GM12874 (cell line): ENCODE results near the gene CHD9.

ENCODE experiments used
- TF ChIP-seq, protein P1 (sequence below): IDR thresholded peaks from 2 replicates; pipeline ENCODE4 v1.5.1; 2011; ENCODE audit warnings: low read depth, mild to moderate bottlenecking, control low read depth, low read length, moderate library complexity; ENCODE audit not compliant: insufficient read depth

The CHD9 gene

DNA sequence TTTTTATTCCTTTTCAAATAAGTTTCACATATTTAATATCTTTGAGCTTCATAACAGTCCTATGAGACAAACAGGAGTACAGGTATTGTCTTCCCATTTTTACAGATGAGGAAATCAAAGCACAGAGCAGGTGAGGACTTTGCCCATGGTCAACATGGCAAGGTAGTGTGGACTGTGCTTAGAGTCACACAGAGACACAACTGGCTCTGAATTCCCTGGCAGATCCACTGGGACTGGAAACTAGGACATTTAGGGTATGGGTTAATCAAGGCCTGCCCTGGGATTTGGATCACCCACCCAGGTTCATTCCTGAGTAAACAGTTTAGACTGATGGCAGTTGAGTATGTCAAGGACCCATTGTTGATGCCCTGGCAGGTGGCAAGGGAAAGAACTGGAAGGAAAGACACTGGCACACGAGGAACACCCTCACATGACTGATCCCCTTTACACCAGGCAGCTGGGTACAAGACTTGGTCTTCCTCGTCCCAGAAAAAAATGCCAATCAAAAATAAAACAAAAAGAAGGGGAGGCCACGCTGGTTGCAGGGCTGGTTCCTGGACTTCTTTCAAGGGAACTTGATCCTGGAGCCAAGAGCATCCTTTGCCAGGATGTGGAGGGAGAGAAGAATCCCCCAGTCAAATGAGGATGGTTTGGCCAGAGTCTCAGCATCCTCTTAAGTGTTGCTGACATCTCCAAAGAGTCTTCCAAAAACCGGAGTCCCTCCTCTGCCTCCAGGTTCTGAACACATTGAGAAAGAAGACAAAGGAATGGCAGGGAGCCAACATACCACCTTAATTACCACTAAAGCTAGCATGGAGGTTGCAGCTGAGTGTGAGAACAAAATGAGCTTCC lies 34.9 kb downstream of the CHD9 start:
- TF ChIP-seq, protein P1, sequence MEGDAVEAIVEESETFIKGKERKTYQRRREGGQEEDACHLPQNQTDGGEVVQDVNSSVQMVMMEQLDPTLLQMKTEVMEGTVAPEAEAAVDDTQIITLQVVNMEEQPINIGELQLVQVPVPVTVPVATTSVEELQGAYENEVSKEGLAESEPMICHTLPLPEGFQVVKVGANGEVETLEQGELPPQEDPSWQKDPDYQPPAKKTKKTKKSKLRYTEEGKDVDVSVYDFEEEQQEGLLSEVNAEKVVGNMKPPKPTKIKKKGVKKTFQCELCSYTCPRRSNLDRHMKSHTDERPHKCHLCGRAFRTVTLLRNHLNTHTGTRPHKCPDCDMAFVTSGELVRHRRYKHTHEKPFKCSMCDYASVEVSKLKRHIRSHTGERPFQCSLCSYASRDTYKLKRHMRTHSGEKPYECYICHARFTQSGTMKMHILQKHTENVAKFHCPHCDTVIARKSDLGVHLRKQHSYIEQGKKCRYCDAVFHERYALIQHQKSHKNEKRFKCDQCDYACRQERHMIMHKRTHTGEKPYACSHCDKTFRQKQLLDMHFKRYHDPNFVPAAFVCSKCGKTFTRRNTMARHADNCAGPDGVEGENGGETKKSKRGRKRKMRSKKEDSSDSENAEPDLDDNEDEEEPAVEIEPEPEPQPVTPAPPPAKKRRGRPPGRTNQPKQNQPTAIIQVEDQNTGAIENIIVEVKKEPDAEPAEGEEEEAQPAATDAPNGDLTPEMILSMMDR: no peak

- TF ChIP-seq, protein P1: no peak
Measured at GRCh38 chr16:53090286-53090590, 35.4 kb downstream of the CHD9 start.

- TF ChIP-seq, protein P1: no peak
Measured at GRCh38 chr16:53090591-53091411, 36.0 kb downstream of the CHD9 start.

- TF ChIP-seq, protein P1: no peak
Measured at GRCh38 chr16:53091466-53092211, 36.8 kb downstream of the CHD9 start.

- TF ChIP-seq, protein P1: no peak
Measured at GRCh38 chr16:53092284-53092683, 37.5 kb downstream of the CHD9 start.

DNA sequence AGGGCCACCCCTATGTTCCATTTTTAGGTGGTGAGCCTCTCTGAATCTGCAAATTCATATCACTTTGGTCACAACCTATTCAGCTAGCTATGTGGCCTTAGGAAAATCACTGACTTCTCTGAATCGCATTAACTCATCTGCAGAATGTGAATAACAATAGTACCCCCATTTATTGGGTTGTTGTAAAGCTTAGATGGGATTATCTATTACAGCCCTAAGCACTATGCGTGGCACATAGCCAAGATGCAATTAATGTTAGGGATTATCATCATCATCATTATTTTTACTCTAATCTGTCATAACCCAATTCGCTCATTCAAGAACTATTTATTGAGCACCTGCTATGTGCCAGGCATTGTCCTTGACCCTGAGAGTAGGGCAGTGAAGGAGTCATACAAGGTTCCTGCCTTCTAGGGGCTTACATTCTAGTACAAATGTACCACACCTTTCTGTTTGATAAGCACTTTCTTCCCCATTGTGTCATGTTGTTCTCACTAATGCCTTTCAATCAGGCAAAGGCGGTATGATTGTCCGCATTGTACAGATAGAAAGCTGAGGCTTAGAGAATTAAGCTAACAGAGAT lies 38.5 kb downstream of the CHD9 start:
- TF ChIP-seq, protein P1: no peak
